ENCODE measurements around the gene PCNT. TPM values are rescaled to one million over a fixed set of nuclear protein-coding genes. Genes with fewer than 3 reads are reported as not detected.
A peak's percentile ranks its signal among the peaks of the same experiment; 100 is the strongest.

The PCNT gene
- total RNA-seq, 1 experiment from 2014 or later, result 39.6 TPM

DNA sequence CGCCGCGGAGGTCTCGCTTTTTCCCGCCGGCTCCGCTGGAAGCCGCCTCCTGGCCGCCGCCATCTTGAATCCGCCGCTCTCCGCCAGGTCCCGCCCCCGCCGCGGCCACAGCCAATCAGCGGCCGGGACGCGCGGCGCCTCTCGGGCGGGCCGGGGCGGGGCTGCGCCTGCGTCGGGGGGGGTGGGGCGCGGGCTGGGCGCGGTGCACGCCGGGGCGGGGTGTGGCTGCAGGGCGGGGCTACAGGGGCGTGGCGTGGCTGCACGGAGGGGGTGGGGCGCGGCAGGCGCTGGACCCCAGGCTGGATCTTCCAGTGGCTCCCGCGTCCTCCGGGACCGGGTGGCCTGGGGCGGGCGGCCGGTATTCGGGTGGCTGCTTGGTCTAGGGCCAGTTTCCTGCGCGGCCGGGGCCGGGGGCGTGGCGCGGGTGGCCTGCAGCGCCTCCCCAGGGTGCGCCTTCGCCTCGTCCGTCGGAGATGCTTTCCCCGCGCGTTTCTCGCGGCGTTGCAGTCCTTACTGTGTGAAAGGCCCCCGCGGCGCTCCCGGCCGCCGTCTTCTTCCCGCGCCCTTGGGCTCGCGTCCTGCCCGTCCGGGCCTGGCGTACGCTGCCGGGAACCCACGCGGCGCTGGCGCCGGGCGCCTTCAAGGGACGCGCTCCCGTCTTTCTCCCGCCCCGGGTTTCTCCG is 575 bp downstream of the PCNT start:
- no peak overlapping the region; a peak in 1 of 7 replicates for H3K27ac Mint-ChIP-seq
- no peaks in the 10 kb centered on the region for H3K27me3 ChIP-seq (ENCODE audit: insufficient read depth, low read length)
- peaks cover 2% of the 10 kb centered on the region for H3K79me1 ChIP-seq (ENCODE audit: insufficient read depth, low read depth, low read length, poor library complexity, severe bottlenecking)
- H2BK15ac ChIP-seq (ENCODE audit: low read depth, low read length), result no peak overlapping the region
- H3K9ac ChIP-seq (ENCODE audit: extremely low read depth, insufficient read length, low read length), result peak overlapping the region; percentile 94
- H4K5ac ChIP-seq (ENCODE audit: insufficient read length, low read depth, low read length), result no peak overlapping the region
- H3K27me3 Mint-ChIP-seq (ENCODE audit: low read depth), result no peaks in the 10 kb centered on the region
- WGBS (ENCODE audit: extremely low coverage, insufficient read length, low lambda C conversion rate), result no CpG with 5 or more reads among the region's 98 CpGs
- peak; percentile 87 for DNase-seq
- no peak overlapping the region for H3K23ac ChIP-seq (ENCODE audit: insufficient read length, low read depth, low read length)
- H3K18ac ChIP-seq (ENCODE audit: insufficient read length, low read depth, low read length), result peak overlapping the region; percentile 84
- peak overlapping the region; percentile 94 for H3K14ac ChIP-seq (ENCODE audit: insufficient read depth, low read length)
- H4K8ac ChIP-seq (replicated peaks; ENCODE audit: insufficient read length, low read depth, low read length), result no peak overlapping the region
- H3K4me1 ChIP-seq (ENCODE audit: insufficient read depth, low read length), result peaks cover 7% of the 10 kb centered on the region; the same call in 1 of the 2 replicates
- H3K4me3 Mint-ChIP-seq, result peak overlapping the region; percentile 94 to 98
- peaks cover 30 to 33% of the 10 kb centered on the region in 2 experiments for H3K4me1 Mint-ChIP-seq
- H2BK120ac ChIP-seq (ENCODE audit: low read depth, low read length, poor library complexity, severe bottlenecking), result peak overlapping the region; percentile 73
- peak overlapping the region; percentile 64 for H3K4me2 ChIP-seq (ENCODE audit: insufficient read depth, insufficient read length, low read length)
- no peak overlapping the region for H3K56ac ChIP-seq (ENCODE audit: insufficient read length, low read depth, low read length)
- H3K9me3 ChIP-seq (ENCODE audit: control insufficient read depth, low read depth, low read length), result no peaks in the 10 kb centered on the region
- peak overlapping the region; percentile 69 for H3K27ac ChIP-seq (ENCODE audit: insufficient read length, low read depth, low read length)
- no peak overlapping the region for H2BK12ac ChIP-seq (ENCODE audit: insufficient read length, low read depth, low read length)
- no peak overlapping the region for H2AFZ ChIP-seq (ENCODE audit: low read length)
- H2BK20ac ChIP-seq (ENCODE audit: low read depth, low read length, poor library complexity, severe bottlenecking), result no peak overlapping the region
- no peaks in the 10 kb centered on the region for H4K20me1 ChIP-seq (ENCODE audit: control insufficient read depth, insufficient read depth, insufficient read length)
- H3K23me2 ChIP-seq (ENCODE audit: insufficient read length, low read depth, low read length, poor library complexity, severe bottlenecking), result peaks cover 17% of the 10 kb centered on the region
- no peak overlapping the region for H3K4ac ChIP-seq (ENCODE audit: low read depth, low read length)
- H3K79me2 ChIP-seq (ENCODE audit: insufficient read depth, low read length), result peaks cover 15% of the 10 kb centered on the region; the same call in 1 of the 2 replicates
- no peaks in the 10 kb centered on the region for H3K9me3 Mint-ChIP-seq
- no peak overlapping the region for H3T11ph ChIP-seq (ENCODE audit: low read length)
- H4K91ac ChIP-seq (ENCODE audit: insufficient read length, low read depth, low read length), result no peak overlapping the region
- no peak overlapping the region for H2AK5ac ChIP-seq (ENCODE audit: insufficient read length, low read length)
- H2BK5ac ChIP-seq (ENCODE audit: insufficient read length, low read length), result no peak overlapping the region
- H3K36me3 Mint-ChIP-seq (ENCODE audit: insufficient read depth in 1 of 3, low read depth in 3 of 3), result peaks cover 36 to 52% (median 47%) of the 10 kb centered on the region in 3 experiments
- TF ChIP-seq, protein P1, sequence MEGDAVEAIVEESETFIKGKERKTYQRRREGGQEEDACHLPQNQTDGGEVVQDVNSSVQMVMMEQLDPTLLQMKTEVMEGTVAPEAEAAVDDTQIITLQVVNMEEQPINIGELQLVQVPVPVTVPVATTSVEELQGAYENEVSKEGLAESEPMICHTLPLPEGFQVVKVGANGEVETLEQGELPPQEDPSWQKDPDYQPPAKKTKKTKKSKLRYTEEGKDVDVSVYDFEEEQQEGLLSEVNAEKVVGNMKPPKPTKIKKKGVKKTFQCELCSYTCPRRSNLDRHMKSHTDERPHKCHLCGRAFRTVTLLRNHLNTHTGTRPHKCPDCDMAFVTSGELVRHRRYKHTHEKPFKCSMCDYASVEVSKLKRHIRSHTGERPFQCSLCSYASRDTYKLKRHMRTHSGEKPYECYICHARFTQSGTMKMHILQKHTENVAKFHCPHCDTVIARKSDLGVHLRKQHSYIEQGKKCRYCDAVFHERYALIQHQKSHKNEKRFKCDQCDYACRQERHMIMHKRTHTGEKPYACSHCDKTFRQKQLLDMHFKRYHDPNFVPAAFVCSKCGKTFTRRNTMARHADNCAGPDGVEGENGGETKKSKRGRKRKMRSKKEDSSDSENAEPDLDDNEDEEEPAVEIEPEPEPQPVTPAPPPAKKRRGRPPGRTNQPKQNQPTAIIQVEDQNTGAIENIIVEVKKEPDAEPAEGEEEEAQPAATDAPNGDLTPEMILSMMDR (conservative IDR thresholded peaks at IDR 0.05), result no peak

Measured in H9 (cell line).